22Rv1 (cell line): ENCODE data around the gene NR1H2.

Experiments used
- H3K27ac ChIP-seq: fragments of 450-650 bp; 2 replicates; pipeline ENCODE4 v1.5.1; 2017
- CTCF ChIP-seq: fragments of 450-650 bp; IDR thresholded peaks from 2 replicates; pipeline ENCODE4 v1.5.1; 2017; ENCODE audit warnings: mild to moderate bottlenecking
- ZFX ChIP-seq: fragments of 450-650 bp; IDR thresholded peaks from 2 replicates; pipeline ENCODE4 v1.6.1; 2017; ENCODE audit warnings: antibody characterized with exemption, borderline replicate concordance

NR1H2 gene

DNA sequence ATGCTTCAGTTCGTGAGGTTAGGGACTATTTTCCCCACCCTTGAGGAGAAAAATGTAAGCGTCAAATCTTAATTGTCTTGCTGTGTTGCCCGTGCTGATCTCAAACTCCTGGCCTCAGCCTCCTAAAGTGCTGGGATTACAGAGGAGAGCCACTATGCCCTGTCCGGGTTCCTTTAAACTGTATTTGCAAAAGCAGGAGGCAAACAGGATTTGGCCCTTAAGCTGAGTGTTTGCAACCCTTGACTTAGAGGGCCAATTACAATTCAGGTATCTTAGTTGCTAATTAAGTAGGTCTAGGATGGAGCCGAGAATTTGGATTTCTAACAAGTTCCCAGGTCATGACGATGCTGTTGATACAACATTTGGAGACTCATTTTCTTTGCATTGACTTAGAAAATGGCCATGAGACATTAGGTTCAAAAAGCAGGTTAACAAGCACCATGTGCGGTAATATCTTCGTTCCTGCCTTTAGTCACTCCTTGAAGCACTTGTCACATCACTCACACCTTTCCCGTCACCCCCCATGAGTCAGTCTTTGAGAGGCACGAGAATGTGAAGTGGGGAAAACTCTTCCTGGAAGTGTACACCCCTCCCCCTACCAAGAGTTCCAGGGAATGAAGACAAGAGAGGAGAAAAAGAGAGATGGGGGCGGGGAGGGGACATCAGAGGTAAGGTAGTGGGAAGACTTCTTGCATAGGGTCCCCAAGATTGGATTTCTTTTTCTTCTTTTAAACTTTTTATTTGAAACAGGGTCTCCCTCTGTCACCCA is 13.4 kb upstream of the NR1H2 start:
- no peak overlapping the region for H3K27ac ChIP-seq

DNA sequence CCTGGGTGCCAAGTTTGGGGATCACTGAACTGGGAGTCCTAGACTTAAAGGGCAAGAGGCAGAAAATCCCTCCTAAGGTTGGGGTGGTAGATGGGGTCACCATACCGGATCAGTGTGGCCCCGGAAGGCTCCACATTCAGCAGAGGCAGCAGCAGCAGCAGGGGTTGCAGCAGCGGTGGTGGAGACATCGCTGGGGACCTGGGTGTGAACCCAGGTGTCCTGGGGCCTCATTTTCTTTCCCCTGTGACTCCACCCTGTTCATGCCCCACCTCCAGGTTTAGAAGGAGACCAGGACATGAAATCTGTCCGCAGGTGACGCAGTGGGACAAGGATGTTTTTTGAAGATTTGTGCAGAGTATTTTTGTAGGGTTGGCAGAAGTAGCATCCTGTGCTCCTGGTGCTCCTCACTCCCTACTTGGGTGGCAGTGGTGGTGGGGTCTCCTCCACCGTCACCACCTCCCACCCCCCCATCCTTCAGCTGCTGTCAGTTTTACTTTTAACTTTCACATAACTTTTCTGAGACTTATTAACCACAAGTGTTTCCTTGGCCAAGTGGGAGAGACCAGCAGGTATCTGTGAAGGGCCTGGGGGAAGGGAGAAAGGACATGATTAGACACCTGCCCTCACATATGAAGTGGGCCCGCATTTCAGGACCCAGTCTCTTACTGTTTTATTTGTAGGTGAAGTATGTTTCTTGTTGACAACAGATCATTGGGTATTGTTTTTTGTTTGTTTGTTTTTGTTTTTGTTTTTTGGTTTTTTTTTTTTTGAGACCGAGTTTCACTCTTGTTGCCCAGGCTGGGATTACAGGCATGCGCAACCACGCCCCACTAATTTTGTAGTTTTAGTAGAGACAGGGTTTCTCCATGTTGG is 10.6 kb upstream of the NR1H2 start, which contains the start of gene NAPSA:
Gene NAPSA, minus strand, starts transcription at position 206 of the 873 bp plus-strand sequence. Its CDS starts 18 bp downstream, at position 188.
- H3K27ac ChIP-seq: no peak within 1 kb of the TSS
- TF ChIP-seq ZFX: no peak
- no peak for TF ChIP-seq CTCF

More for the DNA sequence above, 13.4 kb upstream of the NR1H2 start:
- no peak for TF ChIP-seq ZFX

DNA sequence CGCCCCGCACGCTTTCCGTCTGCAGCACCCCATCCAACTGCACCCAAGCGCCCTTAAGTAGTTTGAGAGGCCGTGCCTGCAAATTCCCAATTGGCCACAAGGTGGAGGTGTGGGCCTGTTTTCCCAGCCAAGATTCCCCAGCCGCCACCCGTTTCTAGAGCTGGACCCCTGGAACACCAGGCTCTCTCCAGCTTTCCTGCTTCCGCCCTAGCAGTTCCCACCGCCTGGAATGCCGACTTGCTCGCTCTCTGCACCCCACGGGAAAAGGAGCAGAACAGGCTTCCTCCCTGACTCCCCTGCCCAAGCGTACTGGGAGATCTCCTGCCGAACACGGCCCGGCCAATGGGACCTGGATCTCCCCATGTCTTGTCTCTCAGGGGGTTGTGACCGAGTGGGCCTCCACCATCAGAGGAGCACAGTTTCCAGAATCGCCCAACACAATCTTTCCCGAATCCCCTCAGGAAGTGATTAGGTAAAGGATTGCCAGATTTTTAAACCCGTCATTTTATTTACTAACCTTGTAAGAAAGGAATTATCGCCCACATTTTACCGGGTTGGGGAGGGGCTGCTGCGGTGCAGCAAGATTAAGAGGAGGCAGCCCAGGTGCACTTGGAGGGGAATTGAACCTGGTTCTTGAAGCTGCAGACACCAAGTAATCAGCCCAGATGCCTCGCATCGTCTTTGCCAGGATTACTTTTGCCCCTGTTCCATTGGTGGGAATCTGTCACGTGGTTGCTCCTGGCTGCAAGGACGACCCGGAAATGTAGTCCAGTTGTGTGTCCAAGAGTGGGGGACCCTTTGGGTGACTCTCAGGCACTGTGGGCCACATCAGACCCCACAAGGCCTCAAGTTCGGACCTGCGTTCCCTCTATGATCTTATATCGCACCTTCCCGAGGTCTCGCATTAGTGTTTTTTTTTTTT is 7.3 kb upstream of the NR1H2 start:
- TF ChIP-seq ZFX (no peak), CTCF (peak; percentile 86)
- H3K27ac ChIP-seq: peak overlapping the region; percentile 79

- TF ChIP-seq ZFX (no peak), CTCF (no peak)
- H3K27ac ChIP-seq: no peak overlapping the region
Observed at GRCh38 chr19:50371914-50372475, 4.3 kb upstream of the NR1H2 start.

GRCh38 chr19:50377051-50377461 is 799 bp downstream of the NR1H2 start:
- H3K27ac ChIP-seq: peak overlapping the region; percentile 96
- TF ChIP-seq CTCF: no peak
- TF ChIP-seq ZFX: no peak

- H3K27ac ChIP-seq: peak overlapping the region; percentile 96
- TF ChIP-seq ZFX (no peak), CTCF (no peak)
Observed at GRCh38 chr19:50377517-50377916, 1.3 kb downstream of the NR1H2 start.
